Mucosa of rectum (tissue), 2 donors: ENCODE results near the gene CYTH1.

Experiments used
- H3K27ac ChIP-seq, 2 donors: one replicate each; pipeline ENCODE4 v1.7.0; 2013; ENCODE audit warnings: inconsistent platforms in 2 of 2, low read depth in 2 of 2, low read length in 2 of 2
- H3K27me3 ChIP-seq, 2 donors: one replicate each; pipeline ENCODE4 v1.7.0; 2013; ENCODE audit warnings: low read length in 2 of 2; ENCODE audit not compliant: control insufficient read depth in 2 of 2, insufficient read depth in 2 of 2
- H3K36me3 ChIP-seq, 2 donors: one replicate each; pipeline ENCODE4 v1.7.0; 2013; ENCODE audit warnings: low read length in 2 of 2; ENCODE audit not compliant: control insufficient read depth in 2 of 2, insufficient read depth in 2 of 2
- H3K4me1 ChIP-seq, 2 donors: one replicate each; pipeline ENCODE4 v1.7.0; 2013; ENCODE audit warnings: low read length in 2 of 2, mild to moderate bottlenecking in 1 of 2; ENCODE audit not compliant: control insufficient read depth in 2 of 2, insufficient read depth in 2 of 2
- H3K4me3 ChIP-seq, 2 donors: one replicate each; pipeline ENCODE4 v1.7.0; 2013; ENCODE audit warnings: low read length in 2 of 2
- H3K9ac ChIP-seq, 2 donors: one replicate each; pipeline ENCODE4 v1.7.0; 2013; ENCODE audit warnings: low read length in 2 of 2, low read depth in 1 of 2, mild to moderate bottlenecking in 1 of 2
- H3K9me3 ChIP-seq, 2 donors: one replicate each; pipeline ENCODE4 v1.7.0; 2013; ENCODE audit warnings: low read length in 2 of 2; ENCODE audit not compliant: control insufficient read depth in 2 of 2
- donor health status: healthy.
- donor health status: Normal muscosa, but diverticular disease.

Gene CYTH1

DNA sequence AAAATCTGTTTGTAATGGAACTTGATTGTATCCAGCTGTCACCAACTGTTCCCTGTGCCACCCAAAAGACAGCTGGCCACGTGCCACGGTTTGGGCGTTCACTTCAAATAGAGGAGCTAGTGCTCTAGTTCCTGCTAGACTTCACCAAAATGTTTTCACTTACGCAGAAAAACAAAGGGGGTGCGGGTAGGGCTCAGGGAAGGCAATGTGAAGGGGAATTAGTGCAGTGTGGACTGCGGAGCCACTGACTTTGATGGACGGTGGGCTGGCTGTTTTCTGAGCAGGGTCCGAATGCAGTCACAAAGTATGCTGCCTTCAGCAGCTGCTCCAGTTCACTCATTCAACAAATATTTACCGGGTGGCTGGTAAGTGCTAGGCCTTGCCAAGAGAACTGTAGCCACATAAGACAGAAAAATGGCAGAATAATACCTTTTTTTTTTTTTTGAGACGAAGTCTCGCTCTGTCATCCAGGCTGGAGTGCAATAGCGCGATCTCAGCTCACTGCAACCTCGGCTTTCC, 7.6 kb upstream of the CYTH1 start:
- peak overlapping the region; percentile 24 to 71 for H3K27ac ChIP-seq
- no peaks in the 10 kb centered on the region for H3K9me3 ChIP-seq
- H3K27me3 ChIP-seq: no peaks in the 10 kb centered on the region
- H3K36me3 ChIP-seq: peaks cover 12 to 19% of the 10 kb centered on the region in 2 donors
- H3K4me1 ChIP-seq: peaks cover 10 to 13% of the 10 kb centered on the region in 2 donors
- no peak overlapping the region for H3K9ac ChIP-seq
- peak overlapping the region in 1 of 2 donors; percentile 26 for H3K4me3 ChIP-seq

GRCh38 chr17:78789149-78789662, 7.1 kb upstream of the CYTH1 start:
- Histone ChIP-seq H3K27ac (peak overlapping the region in 1 of 2 donors; percentile 24), H3K9ac (no peak overlapping the region), H3K9me3 (no peaks in the 10 kb centered on the region), H3K4me3 (no peak overlapping the region), H3K27me3 (no peaks in the 10 kb centered on the region), H3K36me3 (peaks cover 10 to 15% of the 10 kb centered on the region in 2 donors), H3K4me1 (peaks cover 10 to 13% of the 10 kb centered on the region in 2 donors)

- peaks cover 10 to 13% of the 10 kb centered on the region in 2 donors for H3K4me1 ChIP-seq
- H3K9ac ChIP-seq: no peak overlapping the region
- H3K9me3 ChIP-seq: no peaks in the 10 kb centered on the region
- H3K4me3 ChIP-seq: no peak overlapping the region
- no peak overlapping the region for H3K27ac ChIP-seq
- peaks cover 2 to 8% of the 10 kb centered on the region in 2 donors for H3K36me3 ChIP-seq
- no peaks in the 10 kb centered on the region for H3K27me3 ChIP-seq
Measured at GRCh38 chr17:78788451-78788850, 6.4 kb upstream of the CYTH1 start.

DNA sequence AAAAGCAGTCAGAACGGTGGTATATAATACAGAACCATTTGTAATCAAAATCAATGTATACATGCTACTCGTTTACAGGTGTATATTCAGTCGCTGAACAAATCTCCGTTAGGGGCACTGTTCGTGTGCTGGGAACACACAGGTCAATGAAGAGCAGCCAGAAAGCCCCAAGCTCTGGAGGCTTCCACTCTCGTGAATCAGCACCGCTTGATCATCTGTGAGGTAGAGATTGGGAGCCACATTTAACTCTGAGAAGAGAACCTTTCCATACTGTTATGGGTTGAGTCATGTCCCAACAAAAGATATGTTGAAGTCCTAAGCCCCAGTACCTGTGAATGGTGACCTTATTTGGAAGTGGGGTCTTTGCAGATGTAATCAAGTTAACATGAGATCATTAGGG, 5.4 kb upstream of the CYTH1 start:
- Histone ChIP-seq H3K27me3 (no peaks in the 10 kb centered on the region), H3K9ac (no peak overlapping the region), H3K36me3 (peaks cover 0 to 4% of the 10 kb centered on the region in 2 donors), H3K9me3 (no peaks in the 10 kb centered on the region), H3K27ac (no peak overlapping the region), H3K4me3 (no peak overlapping the region), H3K4me1 (peaks cover 13% of the 10 kb centered on the region in 2 donors)

DNA sequence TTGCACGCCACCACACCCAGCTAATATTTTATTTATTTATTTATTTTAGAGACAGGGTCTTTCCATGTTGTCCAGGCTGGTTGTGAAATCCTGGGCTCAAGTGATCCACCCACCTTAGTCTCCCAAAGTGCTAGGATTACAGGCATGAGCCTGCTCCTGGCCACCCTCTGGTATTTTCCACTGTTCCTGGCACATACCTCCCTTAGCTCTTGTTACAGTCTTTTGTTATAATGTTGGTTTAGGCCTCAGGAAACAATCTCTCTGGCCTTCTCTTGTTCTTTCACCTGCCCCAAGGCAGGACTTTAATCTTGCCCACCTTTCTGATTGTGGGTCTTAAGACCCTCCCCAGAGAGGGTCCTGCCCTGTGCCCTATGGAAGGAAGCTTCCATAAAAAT, 3.6 kb upstream of the CYTH1 start:
- H3K9me3 ChIP-seq: no peaks in the 10 kb centered on the region
- H3K36me3 ChIP-seq: no peaks in the 10 kb centered on the region
- peaks cover 13 to 18% of the 10 kb centered on the region in 2 donors for H3K4me1 ChIP-seq
- H3K9ac ChIP-seq: no peak overlapping the region
- H3K27ac ChIP-seq: no peak overlapping the region
- H3K27me3 ChIP-seq: no peaks in the 10 kb centered on the region
- H3K4me3 ChIP-seq: no peak overlapping the region

- Histone ChIP-seq H3K27ac (no peak overlapping the region), H3K36me3 (no peaks in the 10 kb centered on the region), H3K27me3 (no peaks in the 10 kb centered on the region), H3K9me3 (no peaks in the 10 kb centered on the region), H3K4me1 (peaks cover 16 to 22% of the 10 kb centered on the region in 2 donors), H3K4me3 (no peak overlapping the region), H3K9ac (no peak overlapping the region)
Measured at GRCh38 chr17:78785011-78785662, 3.1 kb upstream of the CYTH1 start.

DNA sequence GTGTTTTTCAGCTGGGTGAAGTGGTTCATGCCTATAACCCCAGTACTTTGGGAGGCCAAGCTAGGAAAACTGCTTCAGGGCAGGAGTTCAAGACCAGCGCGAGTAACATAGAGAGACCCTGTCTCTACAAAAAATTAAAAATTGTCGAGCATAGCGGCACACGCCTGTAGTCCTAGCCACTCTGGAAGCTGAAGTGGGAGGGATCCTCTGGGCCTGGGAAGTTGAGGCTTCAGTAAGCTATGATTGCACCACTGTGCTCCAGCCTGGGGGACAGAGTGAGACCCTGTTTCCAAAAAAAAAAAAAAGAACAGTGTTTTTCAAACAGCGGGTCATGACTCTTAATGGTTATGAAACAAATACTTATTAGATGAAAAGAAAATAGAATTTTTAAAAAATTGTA, 2.3 kb upstream of the CYTH1 start:
- no peak overlapping the region for H3K9ac ChIP-seq
- H3K4me3 ChIP-seq: no peak overlapping the region
- no peaks in the 10 kb centered on the region for H3K36me3 ChIP-seq
- H3K4me1 ChIP-seq: peaks cover 18 to 21% of the 10 kb centered on the region in 2 donors
- H3K27ac ChIP-seq: peak overlapping the region in 1 of 2 donors; percentile 48
- no peaks in the 10 kb centered on the region for H3K27me3 ChIP-seq
- H3K9me3 ChIP-seq: no peaks in the 10 kb centered on the region

GRCh38 chr17:78783711-78784324, 1.7 kb upstream of the CYTH1 start:
- Histone ChIP-seq H3K9ac (no peak overlapping the region), H3K27me3 (no peaks in the 10 kb centered on the region), H3K4me3 (no peak overlapping the region), H3K9me3 (no peaks in the 10 kb centered on the region), H3K4me1 (peaks cover 16 to 18% of the 10 kb centered on the region in 2 donors), H3K27ac (peak overlapping the region in 1 of 2 donors; percentile 48), H3K36me3 (no peaks in the 10 kb centered on the region)

GRCh38 chr17:78781104-78781892, 775 bp downstream of the CYTH1 start:
- Histone ChIP-seq H3K27ac (peak overlapping the region; percentile 86), H3K9ac (peak overlapping the region; percentile 70 to 90), H3K27me3 (no peaks in the 10 kb centered on the region), H3K36me3 (no peaks in the 10 kb centered on the region), H3K4me1 (peaks cover 14 to 16% of the 10 kb centered on the region in 2 donors), H3K4me3 (peak overlapping the region; percentile 76 to 84), H3K9me3 (no peaks in the 10 kb centered on the region)
